GM21381 (cell line): ENCODE measurements around the gene HOXB9.

ENCODE experiments used
- ATAC-seq: cut with Tn5 transposase; IDR thresholded peaks from one replicate; pipeline ENCODE4 v1.9.1; 2021; ENCODE audit warnings: mild to moderate bottlenecking, moderate library complexity; ENCODE audit not compliant: unreplicated experiment

HOXB9 gene

GRCh38 chr17:48612854-48613691, 13.1 kb downstream of the HOXB9 start:
- no peak for ATAC-seq

GRCh38 chr17:48612456-48612853, 13.7 kb downstream of the HOXB9 start:
- no peak for ATAC-seq

- ATAC-seq, result no peak
These were observed 14.3 kb downstream of the HOXB9 start for GRCh38 chr17:48611681-48612455.

- no peak for ATAC-seq
These were observed 14.9 kb downstream of the HOXB9 start for GRCh38 chr17:48611213-48611612.

GRCh38 chr17:48610282-48611211, 15.6 kb downstream of the HOXB9 start, which contains the start of gene HOXB7:
Gene HOXB7, minus strand, starts transcription at chr17:48611017. Its CDS starts 99 bp downstream, at chr17:48610918.
- ATAC-seq, result no peak

- ATAC-seq, result no peak
These were observed 16.3 kb downstream of the HOXB9 start for GRCh38 chr17:48609759-48610281.

GRCh38 chr17:48609033-48609432, 17.1 kb downstream of the HOXB9 start:
- no peak for ATAC-seq

- no peak for ATAC-seq
These were observed 17.7 kb downstream of the HOXB9 start for GRCh38 chr17:48608494-48608834.

- no peak for ATAC-seq
These were observed 19.1 kb downstream of the HOXB9 start for GRCh38 chr17:48606892-48607614.

GRCh38 chr17:48605991-48606891, 19.9 kb downstream of the HOXB9 start:
- no peak for ATAC-seq

GRCh38 chr17:48605409-48605919, 20.7 kb downstream of the HOXB9 start:
- no peak for ATAC-seq

GRCh38 chr17:48604770-48605329, 21.3 kb downstream of the HOXB9 start, which contains the start of gene HOXB6:
Gene HOXB6, minus strand, starts transcription at chr17:48604986. Its CDS starts 6,836 bp downstream, at chr17:48598150.
- ATAC-seq, result no peak

GRCh38 chr17:48603959-48604769, 22.0 kb downstream of the HOXB9 start:
- ATAC-seq, result no peak

- no peak for ATAC-seq
These were observed 24.4 kb downstream of the HOXB9 start for GRCh38 chr17:48601539-48602425.

GRCh38 chr17:48601207-48601538, 25.0 kb downstream of the HOXB9 start:
- ATAC-seq, result no peak

GRCh38 chr17:48600244-48601098, 25.7 kb downstream of the HOXB9 start:
- no peak for ATAC-seq
